ENCODE data around the gene GLI2.

DNA sequence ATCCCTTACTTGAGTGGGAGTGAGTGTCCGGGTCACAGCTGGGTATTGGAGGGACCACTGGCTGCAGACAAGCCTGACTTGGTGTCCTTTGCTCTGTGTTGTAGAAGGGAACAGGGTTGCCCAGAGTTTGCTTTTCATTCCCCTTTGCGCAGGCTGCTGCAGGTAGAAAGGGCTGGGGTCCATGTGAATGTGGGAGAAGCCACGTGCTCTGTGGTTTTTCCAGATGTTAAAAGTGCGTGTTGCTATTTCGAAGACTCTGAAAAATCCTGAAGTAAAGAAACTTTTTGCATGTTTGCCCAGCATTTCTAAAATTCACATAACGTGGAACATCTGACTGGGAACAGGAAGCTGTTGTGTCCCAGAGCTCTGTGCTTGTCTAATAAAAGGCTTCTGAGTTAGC lies 28.8 kb downstream of the GLI2 start:
- TF ChIP-seq POLR2A (IDR thresholded peaks at IDR 0.05; ENCODE audit: low read depth), result no peak
- TF ChIP-seq, protein P1, sequence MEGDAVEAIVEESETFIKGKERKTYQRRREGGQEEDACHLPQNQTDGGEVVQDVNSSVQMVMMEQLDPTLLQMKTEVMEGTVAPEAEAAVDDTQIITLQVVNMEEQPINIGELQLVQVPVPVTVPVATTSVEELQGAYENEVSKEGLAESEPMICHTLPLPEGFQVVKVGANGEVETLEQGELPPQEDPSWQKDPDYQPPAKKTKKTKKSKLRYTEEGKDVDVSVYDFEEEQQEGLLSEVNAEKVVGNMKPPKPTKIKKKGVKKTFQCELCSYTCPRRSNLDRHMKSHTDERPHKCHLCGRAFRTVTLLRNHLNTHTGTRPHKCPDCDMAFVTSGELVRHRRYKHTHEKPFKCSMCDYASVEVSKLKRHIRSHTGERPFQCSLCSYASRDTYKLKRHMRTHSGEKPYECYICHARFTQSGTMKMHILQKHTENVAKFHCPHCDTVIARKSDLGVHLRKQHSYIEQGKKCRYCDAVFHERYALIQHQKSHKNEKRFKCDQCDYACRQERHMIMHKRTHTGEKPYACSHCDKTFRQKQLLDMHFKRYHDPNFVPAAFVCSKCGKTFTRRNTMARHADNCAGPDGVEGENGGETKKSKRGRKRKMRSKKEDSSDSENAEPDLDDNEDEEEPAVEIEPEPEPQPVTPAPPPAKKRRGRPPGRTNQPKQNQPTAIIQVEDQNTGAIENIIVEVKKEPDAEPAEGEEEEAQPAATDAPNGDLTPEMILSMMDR (IDR thresholded peaks at IDR 0.05), result no peak
- no peak for TF ChIP-seq POLR2AphosphoS5 (IDR thresholded peaks at IDR 0.05)
